GM18951 (cell line): ENCODE results near the gene MAGEA11.
"Not testable (repeated sequence)": the region's sequence is repeated elsewhere in the genome, so short reads cannot be mapped to it uniquely, and the experiment has no call there.

Source experiments
- POLR2A ChIP-seq: IDR thresholded peaks from 4 replicates; pipeline ENCODE4 v1.6.1; 2011; ENCODE audit warnings: mild to moderate bottlenecking; ENCODE audit not compliant: insufficient read length, insufficient read depth; ENCODE audit errors: extremely low read depth
- in situ Hi-C: fragments of 300-500 bp; cut with MboI; formaldehyde crosslinking; loops from one replicate; pipeline ENCODE4 v1.12.0; 2022; ENCODE audit warnings: low sequenced_read_pairs, mixed read lengths, inconsistent platforms; ENCODE audit not compliant: unreplicated experiment

The MAGEA11 gene

GRCh38 chrX:149757206-149758067 lies 45.6 kb downstream of the MAGEA11 start:
- in situ Hi-C loops = no loop called here

DNA sequence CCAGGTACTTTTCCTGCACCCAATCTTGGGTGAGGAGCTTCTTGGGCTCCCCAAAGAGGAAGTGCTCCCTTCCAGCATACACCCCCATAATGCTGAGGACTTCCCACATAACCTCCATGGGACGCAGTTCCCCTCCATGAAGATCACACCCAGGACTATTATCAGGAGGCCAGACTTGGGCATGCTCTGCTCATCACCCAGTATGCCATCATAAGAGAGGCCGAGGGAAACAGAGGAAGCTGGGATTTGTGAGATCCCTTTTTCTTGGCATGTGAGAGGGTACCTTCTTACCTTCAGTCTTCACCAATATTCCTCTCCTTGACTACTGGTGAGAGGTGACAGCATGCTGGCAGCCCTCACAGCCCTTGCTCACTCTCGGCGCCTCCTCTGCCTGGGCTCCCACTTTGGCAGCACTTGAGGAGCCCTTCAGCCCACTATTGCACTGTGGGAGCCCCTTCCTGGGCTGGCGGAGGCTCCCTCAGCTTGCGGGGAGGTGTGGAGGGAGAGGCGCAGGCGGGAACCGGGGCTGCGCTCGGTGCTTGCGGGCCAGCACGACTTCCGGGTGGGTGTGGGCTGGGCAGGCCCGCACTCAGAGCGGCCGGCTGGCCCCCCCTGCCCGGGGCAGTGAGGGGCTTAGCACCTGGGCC lies 46.3 kb downstream of the MAGEA11 start:
- no peak for TF ChIP-seq POLR2A
- in situ Hi-C loops = no loop called here

More at GRCh38 chrX:149757206-149758067, 45.6 kb downstream of the MAGEA11 start:
- no peak for TF ChIP-seq POLR2A

DNA sequence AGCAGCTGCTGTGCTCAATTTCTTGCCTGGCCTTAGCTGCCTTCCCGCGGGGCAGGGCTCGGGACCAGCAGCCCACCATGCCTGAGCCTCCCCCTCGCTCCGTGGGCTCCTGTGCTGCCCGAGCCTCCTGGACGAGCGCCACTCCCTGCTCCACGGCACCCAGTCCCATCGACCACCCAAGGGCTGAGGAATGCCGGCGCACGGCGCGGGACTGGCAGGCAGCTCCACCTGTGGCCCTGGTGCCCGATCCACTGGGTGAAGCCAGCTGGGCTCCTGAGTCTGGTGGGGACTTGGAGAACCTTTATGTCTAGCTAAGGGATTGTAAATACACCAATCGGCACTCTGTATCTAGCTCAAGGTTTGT lies 46.8 kb downstream of the MAGEA11 start:
- in situ Hi-C loops = not testable (repeated sequence)

- no peak for TF ChIP-seq POLR2A
- in situ Hi-C loops = no loop called here
Measured at GRCh38 chrX:149759824-149760223, 48.0 kb downstream of the MAGEA11 start.

GRCh38 chrX:149760965-149761364 lies 49.1 kb downstream of the MAGEA11 start:
- TF ChIP-seq POLR2A = no peak
- in situ Hi-C loops = no loop called here

GRCh38 chrX:149761858-149762674 lies 50.2 kb downstream of the MAGEA11 start:
- in situ Hi-C loops = not testable (repeated sequence)

DNA sequence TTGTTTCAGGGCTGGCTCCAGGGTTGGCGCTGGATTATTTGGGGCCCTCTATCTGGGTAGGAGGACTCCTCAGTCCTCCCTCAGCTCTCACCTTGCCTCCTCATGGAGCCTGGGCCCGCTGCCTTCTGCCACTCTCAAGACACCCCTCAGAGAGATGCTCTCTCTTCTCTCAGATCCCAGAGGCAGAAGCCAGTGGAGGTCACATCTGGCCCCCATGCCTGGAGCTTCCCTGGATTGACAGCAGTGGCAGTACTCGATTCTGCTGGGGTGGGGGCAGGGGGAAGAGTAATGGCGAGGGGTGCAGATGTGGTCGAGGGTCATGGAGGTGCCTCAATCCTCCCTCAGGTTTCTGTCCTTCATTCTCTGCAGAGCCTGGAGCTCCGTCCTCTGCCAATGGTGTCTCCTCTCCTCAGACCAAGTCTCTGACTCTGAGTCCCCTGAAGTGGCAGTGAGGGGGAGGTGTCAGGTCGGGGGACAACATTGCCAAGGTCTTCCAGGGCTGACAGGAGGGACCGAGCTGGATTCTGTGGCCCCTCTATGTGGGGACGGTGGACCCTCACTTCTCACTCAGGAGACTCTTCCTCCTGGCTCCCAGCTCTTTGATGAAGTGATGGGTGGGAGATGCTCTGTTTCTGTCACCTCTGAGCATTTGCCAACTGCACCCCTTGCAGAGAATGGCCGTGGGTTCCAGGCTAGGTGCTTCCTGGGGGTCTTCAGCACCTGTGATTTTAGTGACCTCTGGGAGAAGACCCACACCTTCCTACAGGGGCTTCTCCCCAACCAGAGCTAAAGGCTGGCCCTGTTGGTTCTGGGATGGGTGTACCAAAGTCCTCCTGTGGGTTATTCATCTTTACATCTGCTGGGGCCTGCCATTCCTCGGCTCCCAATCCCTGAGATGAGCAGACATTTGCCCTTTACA lies 51.1 kb downstream of the MAGEA11 start:
- TF ChIP-seq POLR2A = no peak
- in situ Hi-C loops = no loop called here
